ENCODE data around the gene DSP. TPM values are rescaled to one million over a fixed set of nuclear protein-coding genes. Genes with fewer than 3 reads are reported as not detected.

Gene DSP
- total RNA-seq, 2 experiments from 2014 or later = 0.06 TPM; not detected in 1

GRCh38 chr6:7496266-7496875 lies 45.1 kb upstream of the DSP start:
- H2AFZ ChIP-seq (ENCODE audit: low read length) = no peak overlapping the region
- no peaks in the 10 kb centered on the region for H3K9me2 ChIP-seq (ENCODE audit: insufficient read depth, low read length)
- ChIA-PET POLR2A (no interaction called here), CTCF (ENCODE audit: unreplicated experiment) (no interaction called here)
- H3K4me3 ChIP-seq (ENCODE audit: low read depth, low read length, poor library complexity, severe bottlenecking) = no peak overlapping the region
- no peak overlapping the region for H3K4me2 ChIP-seq (ENCODE audit: low read length)
- DNase-seq (ENCODE audit: low spot score) = no peak
- H3K36me3 ChIP-seq (ENCODE audit: insufficient read depth, low read length) = no peaks in the 10 kb centered on the region
- H3K4me1 ChIP-seq (ENCODE audit: insufficient read depth, low read length, poor library complexity, severe bottlenecking) = no peaks in the 10 kb centered on the region
- H3K27ac ChIP-seq (ENCODE audit: low read depth, low read length, poor library complexity, severe bottlenecking) = no peak overlapping the region
- intact Hi-C loops (cut with micrococcal nuclease; ENCODE audit: unreplicated experiment) = no loop called here
- no peak for TF ChIP-seq EZH2phosphoT487 (IDR thresholded peaks at IDR 0.05; ENCODE audit: borderline replicate concordance, low read depth, low read length)
- TF ChIP-seq, protein P1, sequence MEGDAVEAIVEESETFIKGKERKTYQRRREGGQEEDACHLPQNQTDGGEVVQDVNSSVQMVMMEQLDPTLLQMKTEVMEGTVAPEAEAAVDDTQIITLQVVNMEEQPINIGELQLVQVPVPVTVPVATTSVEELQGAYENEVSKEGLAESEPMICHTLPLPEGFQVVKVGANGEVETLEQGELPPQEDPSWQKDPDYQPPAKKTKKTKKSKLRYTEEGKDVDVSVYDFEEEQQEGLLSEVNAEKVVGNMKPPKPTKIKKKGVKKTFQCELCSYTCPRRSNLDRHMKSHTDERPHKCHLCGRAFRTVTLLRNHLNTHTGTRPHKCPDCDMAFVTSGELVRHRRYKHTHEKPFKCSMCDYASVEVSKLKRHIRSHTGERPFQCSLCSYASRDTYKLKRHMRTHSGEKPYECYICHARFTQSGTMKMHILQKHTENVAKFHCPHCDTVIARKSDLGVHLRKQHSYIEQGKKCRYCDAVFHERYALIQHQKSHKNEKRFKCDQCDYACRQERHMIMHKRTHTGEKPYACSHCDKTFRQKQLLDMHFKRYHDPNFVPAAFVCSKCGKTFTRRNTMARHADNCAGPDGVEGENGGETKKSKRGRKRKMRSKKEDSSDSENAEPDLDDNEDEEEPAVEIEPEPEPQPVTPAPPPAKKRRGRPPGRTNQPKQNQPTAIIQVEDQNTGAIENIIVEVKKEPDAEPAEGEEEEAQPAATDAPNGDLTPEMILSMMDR (conservative IDR thresholded peaks at IDR 0.05; ENCODE audit: low read length) = no peak
- H3K79me2 ChIP-seq (ENCODE audit: insufficient read depth, low read depth, low read length) = no peaks in the 10 kb centered on the region
- H4K20me1 ChIP-seq (ENCODE audit: insufficient read depth, low read length) = no peaks in the 10 kb centered on the region
- BruUV-seq (replicated peaks) = no TSS peak
- no peaks in the 10 kb centered on the region for H3K9me3 ChIP-seq (ENCODE audit: low read length)

GRCh38 chr6:7500752-7501282 lies 40.7 kb upstream of the DSP start:
- BruUV-seq (replicated peaks) = no TSS peak
- H3K4me2 ChIP-seq (ENCODE audit: low read length) = no peak overlapping the region

DNA sequence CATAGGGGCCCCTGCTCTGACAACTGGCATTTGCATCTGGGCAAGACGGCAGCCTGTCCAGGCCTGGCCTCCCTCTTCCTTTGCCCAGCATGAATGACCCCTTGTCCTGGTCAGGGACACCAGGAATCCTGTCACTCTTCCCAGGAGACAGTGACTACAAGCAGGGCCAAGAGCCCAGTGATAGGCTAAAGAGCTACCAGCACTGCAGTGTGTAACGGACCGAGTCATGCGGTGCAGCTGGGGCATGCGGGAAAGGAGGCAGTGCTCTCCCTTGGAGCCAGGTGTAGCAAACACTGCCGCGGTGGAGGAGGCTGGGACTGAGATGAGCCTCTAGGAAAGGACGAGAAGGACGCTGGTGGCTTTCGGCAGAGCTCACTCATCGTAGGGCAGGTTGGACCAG lies 38.7 kb upstream of the DSP start:
- ChIA-PET CTCF (ENCODE audit: unreplicated experiment) (no interaction called here), POLR2A (no interaction called here)
- Histone ChIP-seq H3K9me3 (ENCODE audit: low read length) (no peaks in the 10 kb centered on the region), H3K9me2 (ENCODE audit: insufficient read depth, low read length) (no peaks in the 10 kb centered on the region), H3K36me3 (ENCODE audit: insufficient read depth, low read length) (no peaks in the 10 kb centered on the region), H4K20me1 (ENCODE audit: insufficient read depth, low read length) (no peaks in the 10 kb centered on the region), H3K4me3 (ENCODE audit: low read depth, low read length, poor library complexity, severe bottlenecking) (no peak overlapping the region), H3K27ac (ENCODE audit: low read depth, low read length, poor library complexity, severe bottlenecking) (no peak overlapping the region), H3K4me2 (ENCODE audit: low read length) (no peak overlapping the region), H3K79me2 (ENCODE audit: insufficient read depth, low read depth, low read length) (no peaks in the 10 kb centered on the region), H3K4me1 (ENCODE audit: insufficient read depth, low read length, poor library complexity, severe bottlenecking) (no peaks in the 10 kb centered on the region), H2AFZ (ENCODE audit: low read length) (no peak overlapping the region)
- DNase-seq (ENCODE audit: low spot score) = no peak
- intact Hi-C loops (cut with micrococcal nuclease; ENCODE audit: unreplicated experiment) = no loop called here
- BruUV-seq (replicated peaks) = no TSS peak
- TF ChIP-seq, protein P1 (conservative IDR thresholded peaks at IDR 0.05; ENCODE audit: low read length) = no peak
- no peak for TF ChIP-seq EZH2phosphoT487 (IDR thresholded peaks at IDR 0.05; ENCODE audit: borderline replicate concordance, low read depth, low read length)

More at GRCh38 chr6:7500752-7501282, 40.7 kb upstream of the DSP start:
- ChIA-PET CTCF (ENCODE audit: unreplicated experiment) (no interaction called here), POLR2A (interaction anchor here (0.7 kb wide), 1 partner anchor 740 kb away, joined by 3 read pairs; no protein-coding TSS in a partner anchor)
- H3K4me1 ChIP-seq (ENCODE audit: insufficient read depth, low read length, poor library complexity, severe bottlenecking) = no peaks in the 10 kb centered on the region
- no peak for TF ChIP-seq EZH2phosphoT487 (IDR thresholded peaks at IDR 0.05; ENCODE audit: borderline replicate concordance, low read depth, low read length)
- TF ChIP-seq, protein P1 (conservative IDR thresholded peaks at IDR 0.05; ENCODE audit: low read length) = no peak
- intact Hi-C loops (cut with micrococcal nuclease; ENCODE audit: unreplicated experiment) = no loop called here
- no peaks in the 10 kb centered on the region for H3K36me3 ChIP-seq (ENCODE audit: insufficient read depth, low read length)
- H2AFZ ChIP-seq (ENCODE audit: low read length) = no peak overlapping the region
- no peaks in the 10 kb centered on the region for H3K9me2 ChIP-seq (ENCODE audit: insufficient read depth, low read length)
- H4K20me1 ChIP-seq (ENCODE audit: insufficient read depth, low read length) = no peaks in the 10 kb centered on the region
- DNase-seq (ENCODE audit: low spot score) = no peak
- H3K27ac ChIP-seq (ENCODE audit: low read depth, low read length, poor library complexity, severe bottlenecking) = no peak overlapping the region
- H3K9me3 ChIP-seq (ENCODE audit: low read length) = no peaks in the 10 kb centered on the region
- H3K79me2 ChIP-seq (ENCODE audit: insufficient read depth, low read depth, low read length) = no peaks in the 10 kb centered on the region
- no peak overlapping the region for H3K4me3 ChIP-seq (ENCODE audit: low read depth, low read length, poor library complexity, severe bottlenecking)

Data from OCI-LY7 (cell line).